Lower lobe of right lung (tissue), 2 donors: ENCODE data around the gene MGAT1. TPM values are rescaled to one million over a fixed set of nuclear protein-coding genes. Genes with fewer than 3 reads are reported as not detected.
A peak's percentile ranks its signal among the peaks of the same experiment; 100 is the strongest.

Source experiments
- ATAC-seq, 2 donors: fragments of 200-7000 bp; cut with Tn5 transposase; one replicate each; pipeline ENCODE4 v1.9.1; 2020 to 2022; ENCODE audit warnings: mild to moderate bottlenecking in 2 of 2, moderate library complexity in 2 of 2
- DNase-seq: peaks from one replicate; pipeline ENCODE4 v3.0.0-alpha.2; 2020
- H3K27ac ChIP-seq: fragments of 200-600 bp; one replicate; pipeline ENCODE4 v1.8.0; 2022
- H3K27me3 ChIP-seq: fragments of 200-600 bp; one replicate; pipeline ENCODE4 v1.8.0; 2022; ENCODE audit warnings: low read depth
- H3K36me3 ChIP-seq: fragments of 200-600 bp; one replicate; pipeline ENCODE4 v1.8.0; 2022; ENCODE audit warnings: mild to moderate bottlenecking
- H3K4me1 ChIP-seq: fragments of 200-600 bp; one replicate; pipeline ENCODE4 v1.8.0; 2022
- H3K4me3 ChIP-seq: fragments of 200-600 bp; one replicate; pipeline ENCODE4 v1.8.0; 2022; ENCODE audit warnings: mild to moderate bottlenecking
- H3K9me3 ChIP-seq: fragments of 200-600 bp; one replicate; pipeline ENCODE4 v1.8.0; 2022
- CTCF ChIP-seq: fragments of 200-600 bp; IDR thresholded peaks from one replicate; pipeline ENCODE4 v1.8.0; 2022; ENCODE audit warnings: antibody characterized with exemption, mild to moderate bottlenecking
- intact Hi-C: fragments of 100-400 bp; cut with DNase I; formaldehyde crosslinking; loops from one replicate; pipeline ENCODE4 v1.11.0; 2022
- total RNA-seq: library from RNA; stranded (reverse); fragmentation: NEBNext Ultra II Directional; extraction: Animal tissue kit (Norgen Biotek cat#: 25700); gene quantifications from one replicate; pipeline ENCODE4 v1.2.1, GENCODE V29; 2021
- donor health status: DM: no; HTN: yes; CAD: no; lungs with severe emphysema.

MGAT1 gene
- total RNA-seq, 1 donor from 2014 or later: 241 TPM

GRCh38 chr5:180797256-180798192, 5.1 kb downstream of the MGAT1 start:
- no peak overlapping the region for H3K4me3 ChIP-seq
- ATAC-seq (no peak), DNase-seq (no peak)
- H3K27me3 ChIP-seq: no peaks in the 10 kb centered on the region
- H3K9me3 ChIP-seq: no peaks in the 10 kb centered on the region
- peaks cover 60% of the 10 kb centered on the region for H3K36me3 ChIP-seq
- peaks cover 77% of the 10 kb centered on the region for H3K4me1 ChIP-seq
- no peak for TF ChIP-seq CTCF
- intact Hi-C loops: no loop called here
- H3K27ac ChIP-seq: no peak overlapping the region

DNA sequence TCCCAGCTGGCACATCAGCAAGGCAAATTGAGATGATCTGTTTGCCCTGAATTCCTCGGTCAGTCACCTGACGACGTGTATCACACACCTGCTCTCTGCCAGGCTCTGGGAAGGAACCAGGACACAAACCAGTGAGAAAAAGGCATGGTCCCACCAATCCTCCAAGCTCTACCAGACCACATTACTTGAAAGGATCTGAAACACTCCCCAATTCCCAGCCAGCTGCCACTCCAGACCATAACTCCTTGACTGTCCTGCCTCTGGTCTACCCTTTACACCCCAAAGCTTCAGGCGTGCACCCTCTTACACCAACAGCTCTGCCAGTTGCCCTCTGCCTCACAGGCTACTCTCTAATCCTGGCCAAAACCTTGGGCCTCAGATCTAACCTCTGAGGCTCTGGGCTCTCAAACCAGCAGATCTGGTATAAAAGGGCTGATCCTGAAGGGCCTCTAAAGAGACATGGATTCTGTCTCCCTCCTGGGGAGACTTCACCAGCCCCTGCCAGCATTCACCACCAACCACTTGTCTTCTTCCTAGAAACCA, 6.8 kb downstream of the MGAT1 start:
- Histone ChIP-seq H3K27ac (no peak overlapping the region), H3K36me3 (peaks cover 68% of the 10 kb centered on the region), H3K4me3 (no peak overlapping the region), H3K27me3 (no peaks in the 10 kb centered on the region), H3K9me3 (no peaks in the 10 kb centered on the region), H3K4me1 (peaks cover 65% of the 10 kb centered on the region)
- no peak for ATAC-seq
- DNase-seq: no peak
- no peak for TF ChIP-seq CTCF
- intact Hi-C loops: no loop called here

DNA sequence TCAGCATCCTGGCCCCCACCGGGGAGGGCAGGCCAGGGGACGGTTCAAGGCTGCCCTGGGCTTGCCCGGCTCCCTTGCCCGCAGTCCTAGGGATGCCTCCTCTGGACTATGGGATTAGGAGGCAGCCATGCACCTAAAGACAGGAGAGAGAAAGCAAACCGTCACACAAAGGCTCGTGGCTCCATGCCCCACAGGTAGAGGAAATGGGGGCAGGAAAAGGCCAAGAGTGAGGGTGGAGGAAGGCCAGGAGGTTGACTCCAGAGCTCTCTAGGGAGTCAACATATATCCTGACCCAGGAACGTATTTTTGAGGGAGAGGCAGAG, 9.7 kb downstream of the MGAT1 start:
- intact Hi-C loops: no loop called here
- DNase-seq: no peak
- peaks cover 78% of the 10 kb centered on the region for H3K36me3 ChIP-seq
- peaks cover 41% of the 10 kb centered on the region for H3K4me1 ChIP-seq
- no peaks in the 10 kb centered on the region for H3K27me3 ChIP-seq
- no peak overlapping the region for H3K4me3 ChIP-seq
- no peak for TF ChIP-seq CTCF
- H3K9me3 ChIP-seq: no peaks in the 10 kb centered on the region
- H3K27ac ChIP-seq: no peak overlapping the region
- peak in 1 of 2 donors; percentile 7 for ATAC-seq

GRCh38 chr5:180792287-180792964, 10.2 kb downstream of the MGAT1 start:
- Histone ChIP-seq H3K27ac (no peak overlapping the region), H3K4me3 (no peak overlapping the region), H3K9me3 (no peaks in the 10 kb centered on the region), H3K27me3 (no peaks in the 10 kb centered on the region), H3K36me3 (peaks cover 82% of the 10 kb centered on the region), H3K4me1 (peaks cover 41% of the 10 kb centered on the region)
- intact Hi-C loops: no loop called here
- ATAC-seq (peak in 1 of 2 donors; percentile 3), DNase-seq (no peak)
- TF ChIP-seq CTCF: no peak

DNA sequence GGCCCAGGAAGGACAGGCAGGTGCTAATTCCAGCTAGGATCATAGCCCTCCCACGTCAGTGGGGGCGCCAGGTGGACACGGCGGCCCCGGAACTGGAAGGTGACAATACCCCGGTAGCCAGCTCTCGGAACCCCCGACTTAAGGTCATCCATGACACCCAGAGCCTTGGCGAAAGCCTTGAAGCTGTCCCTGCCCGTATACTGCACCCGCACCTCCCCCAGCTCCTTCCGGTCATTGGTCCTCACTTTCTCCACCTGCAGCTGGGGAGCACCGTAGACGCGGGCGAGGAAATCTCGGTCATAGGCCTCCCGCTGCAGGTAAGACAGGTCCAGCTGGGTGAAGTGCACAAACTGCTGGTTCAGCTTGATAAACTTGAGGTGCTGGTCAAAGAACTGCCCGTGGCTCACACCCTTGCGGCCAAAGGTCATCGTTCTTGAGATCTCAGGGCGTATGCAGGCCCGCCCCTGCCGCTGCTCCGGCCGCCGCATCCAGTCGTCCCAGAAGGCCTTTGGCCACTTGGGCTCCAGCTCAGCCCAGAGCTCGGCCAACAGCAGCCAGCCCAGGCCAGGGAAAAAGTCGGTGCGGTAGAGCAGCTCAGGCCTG, 10.9 kb downstream of the MGAT1 start:
- ATAC-seq (no peak), DNase-seq (no peak)
- intact Hi-C loops: no loop called here
- no peak for TF ChIP-seq CTCF
- Histone ChIP-seq H3K4me1 (peaks cover 41% of the 10 kb centered on the region), H3K36me3 (peaks cover 82% of the 10 kb centered on the region), H3K27me3 (no peaks in the 10 kb centered on the region), H3K27ac (no peak overlapping the region), H3K9me3 (no peaks in the 10 kb centered on the region), H3K4me3 (no peak overlapping the region)
